Central memory CD4-positive, alpha-beta T cell (primary cell): Measurements from ENCODE around the gene CS.
"Not testable (repeated sequence)": the region's sequence is repeated elsewhere in the genome, so short reads cannot be mapped to it uniquely, and the experiment has no call there.

Source experiments
- DNase-seq: peaks from one replicate; pipeline ENCODE4 v3.0.0; 2022
- total RNA-seq, 3 experiments: gene quantifications; one replicate each; lab custom pipeline; 2026; lab: John Stamatoyannopoulos, UW

Gene CS
- total RNA-seq, result 94.7 to 172 (median 97.2) reads per million in 3 experiments

DNA sequence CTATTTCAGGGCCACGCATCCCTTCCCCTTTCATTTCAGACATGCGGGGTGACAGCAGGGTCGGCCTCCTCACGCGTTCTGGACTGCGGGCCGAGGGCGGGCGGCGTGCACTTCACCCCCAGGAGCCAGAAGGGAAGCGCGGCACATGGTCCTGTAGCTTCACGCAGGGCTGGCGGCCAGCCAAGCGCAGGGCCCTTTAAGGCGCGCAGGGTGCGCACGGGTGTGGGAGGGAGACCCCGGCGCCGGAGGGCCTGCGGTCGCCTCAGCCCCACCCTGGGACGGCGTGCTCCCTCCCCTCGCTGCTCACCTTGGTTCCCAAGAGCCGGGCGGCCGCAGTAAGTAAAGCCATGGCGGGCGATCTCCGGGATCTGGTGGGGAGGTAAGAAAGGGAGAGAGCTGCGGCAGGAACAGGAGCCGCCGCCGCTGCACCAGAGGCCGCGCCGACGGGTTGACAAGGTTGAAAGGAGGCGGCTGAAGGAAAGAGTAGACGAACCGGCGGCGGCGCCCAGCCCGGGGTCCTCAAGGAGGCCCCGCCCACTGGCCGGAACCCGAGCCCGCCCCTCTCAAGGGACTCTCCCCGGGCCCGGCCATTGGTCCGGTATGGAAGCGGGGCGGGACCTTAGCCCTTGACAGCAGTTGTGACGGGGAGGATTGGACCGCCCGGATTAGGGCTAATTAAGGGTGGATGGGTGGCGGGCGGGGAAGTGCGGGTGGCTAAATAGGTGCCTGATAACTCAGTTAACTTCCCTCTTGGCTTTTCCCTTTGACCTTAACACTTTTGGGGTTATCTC lies at the start of gene CS:
Gene CS, minus strand, starts transcription at position 478 of the 791 bp plus-strand sequence. Its CDS starts 129 bp downstream, at position 349.
- peak; percentile 99 for DNase-seq

DNA sequence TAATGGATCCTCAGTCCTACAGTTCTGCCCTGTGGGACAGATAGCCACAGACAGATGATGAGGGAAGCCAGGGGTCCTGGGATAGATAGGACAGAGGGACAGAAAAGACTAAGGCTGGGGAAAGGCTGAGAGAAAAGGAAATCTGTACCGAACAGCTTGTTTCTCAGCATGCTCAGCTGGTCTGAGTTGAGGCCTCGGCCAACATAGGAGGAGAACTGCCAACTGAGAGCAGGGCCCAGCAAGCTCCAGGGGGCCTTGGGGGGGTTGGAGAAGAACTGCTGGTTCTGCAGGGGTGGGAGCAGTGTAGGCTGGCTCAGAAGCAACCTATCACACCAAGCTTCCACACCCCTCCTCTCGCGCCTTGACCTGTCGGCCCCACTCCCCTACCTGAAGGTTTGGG lies 48.6 kb upstream of the CS start:
- DNase-seq, result no peak

DNA sequence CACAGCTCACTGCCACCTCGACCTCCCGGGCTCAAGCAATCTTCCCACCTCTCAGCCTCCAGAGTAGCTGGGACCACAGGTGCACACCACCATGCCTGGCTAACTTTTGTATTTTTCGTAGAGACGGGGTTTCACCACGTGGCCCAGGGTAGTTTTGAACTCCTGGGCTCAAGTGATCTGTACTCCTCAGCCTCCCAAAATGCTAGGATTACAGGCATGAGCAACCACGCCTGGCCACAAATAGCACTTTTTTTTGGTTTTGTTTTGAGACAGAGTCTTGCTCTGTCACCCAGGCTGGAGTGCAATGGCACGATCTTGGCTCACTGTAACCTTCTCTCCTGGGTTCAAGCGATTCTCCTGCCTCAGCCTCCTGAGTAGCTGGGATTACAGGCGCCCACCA lies 47.1 kb upstream of the CS start:
- DNase-seq, result not testable (repeated sequence)

GRCh38 chr12:56346675-56347074 lies 46.5 kb upstream of the CS start:
- DNase-seq, result no peak

GRCh38 chr12:56342290-56342689 lies 42.2 kb upstream of the CS start:
- not testable (repeated sequence) for DNase-seq

GRCh38 chr12:56341616-56342015 lies 41.5 kb upstream of the CS start:
- no peak for DNase-seq

GRCh38 chr12:56339158-56339422 lies 39.0 kb upstream of the CS start:
- DNase-seq, result no peak

DNA sequence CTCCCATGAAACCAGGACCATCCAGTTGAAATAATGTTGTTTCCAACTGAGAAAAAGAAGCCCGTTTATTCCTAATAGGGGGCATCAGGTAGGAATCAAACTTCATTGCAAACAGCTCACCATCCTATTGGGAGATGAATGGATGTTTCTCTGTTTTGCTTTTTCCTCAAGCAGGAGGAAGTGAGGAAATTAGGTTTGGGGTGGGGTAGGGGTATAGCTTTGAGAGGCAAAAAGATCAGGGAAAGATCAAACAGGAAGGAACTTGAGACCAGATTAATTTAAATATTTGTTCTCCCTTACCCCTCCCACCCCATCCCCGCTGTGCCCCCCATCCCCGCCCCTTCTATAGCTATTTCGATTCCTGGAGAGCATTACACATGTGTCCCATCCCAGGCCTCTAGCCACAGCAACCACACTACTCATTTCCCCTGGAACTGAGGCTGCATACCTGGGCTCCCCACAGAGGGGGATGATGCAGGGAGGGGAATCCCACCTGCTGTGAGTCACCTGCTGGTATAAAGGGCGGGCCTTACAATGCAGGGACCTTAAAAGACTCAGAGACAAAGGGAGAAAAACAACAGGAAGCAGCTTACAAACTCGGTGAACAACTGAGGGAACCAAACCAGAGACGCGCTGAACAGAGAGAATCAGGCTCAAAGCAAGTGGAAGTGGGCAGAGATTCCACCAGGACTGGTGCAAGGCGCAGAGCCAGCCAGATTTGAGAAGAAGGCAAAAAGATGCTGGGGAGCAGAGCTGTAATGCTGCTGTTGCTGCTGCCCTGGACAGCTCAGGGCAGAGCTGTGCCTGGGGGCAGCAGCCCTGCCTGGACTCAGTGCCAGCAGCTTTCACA lies 38.4 kb upstream of the CS start, which contains the start of gene IL23A:
Gene IL23A, plus strand, starts transcription at position 577 of the 850 bp plus-strand sequence. Its CDS starts 161 bp downstream, at position 738.
- peak; percentile 90 for DNase-seq

DNA sequence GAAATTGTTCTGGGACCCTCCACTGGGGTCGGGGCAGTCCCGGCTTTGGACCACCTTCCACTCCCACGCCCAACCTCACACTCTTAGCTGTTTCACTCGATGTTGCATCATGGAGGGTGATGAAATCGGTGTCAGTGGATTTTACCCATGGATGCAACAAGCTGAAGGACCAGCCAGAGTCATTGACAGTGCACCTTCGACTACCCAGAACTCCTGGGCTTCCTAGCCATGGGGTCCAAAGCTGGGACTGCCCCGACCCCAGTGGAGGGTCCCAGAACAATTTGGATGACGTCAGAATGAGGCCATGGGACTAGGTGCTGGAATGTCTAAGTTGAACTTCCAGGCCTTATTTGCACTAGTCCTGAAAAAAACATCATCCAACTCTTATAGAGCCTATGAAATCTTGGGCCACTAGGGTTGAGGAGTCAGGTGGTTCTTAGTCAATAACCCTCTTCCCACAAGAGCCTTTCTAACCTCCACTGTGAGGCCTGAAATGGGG lies 37.7 kb upstream of the CS start:
- no peak for DNase-seq

DNA sequence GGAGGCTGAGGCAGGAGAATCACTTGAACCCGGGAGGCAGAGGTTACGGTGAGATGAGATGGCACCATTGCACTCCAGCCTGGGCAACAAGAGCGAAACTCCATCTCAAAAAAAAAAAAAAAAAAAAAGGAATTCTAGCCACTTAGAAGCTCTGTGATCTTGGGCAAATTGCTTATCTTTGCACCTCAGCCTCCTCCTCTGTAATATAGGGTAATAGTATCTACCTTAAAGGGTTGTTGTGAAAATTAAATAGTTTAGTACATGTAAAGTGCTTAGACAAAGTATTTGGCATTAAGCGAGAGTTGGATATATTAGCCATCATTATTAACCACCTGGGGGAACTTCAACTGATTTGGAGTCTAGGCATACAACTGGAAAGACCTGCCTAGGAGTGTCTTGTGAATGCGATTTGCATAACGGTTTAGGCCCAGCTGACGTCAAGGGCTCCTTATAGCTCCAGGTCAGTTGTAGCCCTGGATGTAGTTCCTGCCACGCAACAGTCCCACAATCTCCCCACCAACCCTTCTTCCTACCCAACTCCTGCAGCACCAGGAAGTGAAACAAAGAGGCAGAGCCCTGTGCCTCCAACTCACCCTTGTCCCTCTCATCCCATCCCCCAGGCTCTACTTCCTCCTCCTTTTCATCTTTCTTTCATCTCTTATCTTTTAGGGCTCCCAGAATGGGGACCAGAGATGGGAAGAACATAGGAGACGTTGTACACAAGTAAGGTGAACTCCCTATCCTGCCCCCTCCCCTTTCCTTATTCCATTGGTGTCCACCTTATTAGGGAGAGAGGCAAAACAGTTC lies 36.4 kb upstream of the CS start:
- no peak for DNase-seq

- not testable (repeated sequence) for DNase-seq
These were observed 35.4 kb upstream of the CS start for GRCh38 chr12:56335527-56335926.

GRCh38 chr12:56334490-56334793 lies 34.3 kb upstream of the CS start:
- DNase-seq, result no peak

DNA sequence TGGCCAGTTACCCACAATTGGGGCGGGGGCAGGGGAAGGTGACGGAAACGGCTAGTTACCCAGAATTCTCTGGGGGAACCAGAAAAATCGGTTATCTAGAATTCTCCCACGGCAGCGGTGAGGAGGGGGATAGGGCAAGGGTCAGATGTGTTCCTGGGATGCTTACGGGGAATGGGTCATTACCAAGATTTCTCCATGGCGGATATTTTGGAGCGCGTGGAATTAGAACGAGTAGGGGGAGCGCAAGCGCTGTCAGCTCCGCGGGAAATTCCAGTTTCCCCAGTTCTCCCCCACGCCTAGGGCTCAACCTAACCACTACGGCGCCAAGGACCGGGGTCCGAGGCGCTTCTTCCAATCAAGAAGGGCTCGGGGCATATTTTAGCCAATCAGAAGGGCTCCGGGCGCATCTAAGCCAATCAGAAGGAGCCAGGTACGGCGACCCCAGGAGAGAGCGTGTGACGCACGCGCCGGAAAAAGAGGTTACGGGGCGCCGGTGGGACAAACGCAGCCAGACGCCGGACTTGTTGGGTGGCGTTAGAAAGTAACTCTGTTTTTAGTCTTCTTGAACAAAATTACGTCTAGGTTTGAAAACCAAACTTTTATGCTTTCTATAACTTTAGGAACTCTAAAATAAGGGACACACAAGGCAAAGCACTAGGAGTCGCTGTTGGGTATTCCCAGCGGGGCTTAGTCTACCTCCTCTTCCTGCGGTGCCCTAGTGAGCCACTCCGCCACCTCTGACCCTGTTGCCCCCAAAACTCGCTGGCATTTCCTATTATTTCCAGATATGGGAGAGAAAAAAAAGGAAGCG lies 33.8 kb upstream of the CS start, which contains the start of gene PAN2:
Gene PAN2, minus strand, starts transcription at position 322 of the 811 bp plus-strand sequence. CDS start 906 bp downstream, outside the sequence.
- peak; percentile 95 for DNase-seq

GRCh38 chr12:56333197-56333678 lies 33.1 kb upstream of the CS start:
- DNase-seq, result no peak

- no peak for DNase-seq
These were observed 32.5 kb upstream of the CS start for GRCh38 chr12:56332512-56333196.

DNA sequence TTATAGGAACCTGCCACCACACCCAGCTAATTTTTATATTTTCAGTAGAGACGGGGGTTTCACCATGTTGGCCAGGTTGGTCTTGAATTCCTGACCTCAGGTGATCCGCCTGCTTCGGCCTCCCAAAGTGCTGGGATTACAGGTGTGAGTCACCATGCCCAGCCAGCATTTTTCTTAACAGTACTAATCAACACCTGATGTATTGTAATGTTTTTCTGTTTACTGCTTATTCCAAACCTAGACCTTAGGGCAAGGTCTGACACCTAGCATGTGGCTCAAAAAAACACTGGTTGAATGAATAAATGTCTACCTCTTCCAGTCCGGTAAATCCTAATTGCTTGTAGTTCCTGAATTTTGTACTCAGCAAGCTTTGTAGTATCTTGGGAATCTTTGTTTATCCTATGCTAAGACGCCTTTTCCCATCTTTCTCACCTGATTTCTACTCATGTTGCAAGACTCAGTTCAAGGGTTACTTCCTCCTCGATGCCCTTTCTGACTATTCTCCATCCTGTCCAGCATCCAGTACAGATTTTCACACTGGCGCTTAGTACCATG lies 30.9 kb upstream of the CS start:
- DNase-seq, result no peak

- no peak for DNase-seq
These were observed 26.4 kb upstream of the CS start for GRCh38 chr12:56326533-56326932.

- DNase-seq, result no peak
These were observed 26.0 kb upstream of the CS start for GRCh38 chr12:56326126-56326525.

DNA sequence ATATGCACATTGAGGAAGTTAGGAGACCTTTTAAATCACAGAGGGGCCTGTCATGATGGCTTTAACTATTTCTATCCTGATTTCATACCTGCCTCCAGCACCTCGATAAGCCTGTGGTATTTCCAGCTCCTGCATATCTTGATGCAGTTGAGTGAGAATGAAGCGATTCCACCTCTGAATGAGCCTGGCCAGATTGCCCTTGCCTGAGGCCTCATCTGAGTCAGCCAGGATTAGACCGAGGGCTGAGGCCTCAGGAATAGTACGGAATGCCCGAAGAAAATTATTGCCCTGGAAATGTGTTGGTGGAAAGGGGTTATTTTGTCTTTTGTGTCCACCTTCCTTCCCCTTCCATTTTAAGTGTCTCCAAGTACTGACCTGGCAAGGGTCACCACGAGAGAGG lies 24.1 kb upstream of the CS start:
- no peak for DNase-seq

DNA sequence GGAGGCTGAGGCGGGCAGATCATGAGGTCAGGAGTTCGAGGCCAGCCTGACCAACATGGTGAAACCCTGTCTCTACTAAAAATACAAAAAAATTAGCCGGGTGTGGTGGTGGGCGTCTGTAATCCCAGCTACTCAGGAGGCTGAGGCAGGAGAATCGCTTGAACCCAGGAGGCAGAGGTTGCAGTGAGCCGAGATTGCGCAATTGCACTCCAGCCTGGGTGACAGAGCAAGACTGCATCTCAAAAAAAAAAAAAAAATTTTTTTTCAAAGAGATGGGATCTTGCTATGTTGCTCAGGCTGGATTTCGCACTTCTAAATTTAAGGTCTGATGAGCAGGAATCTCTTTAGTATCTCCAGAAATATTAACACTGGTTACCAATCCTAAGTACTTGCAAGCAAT lies 21.5 kb upstream of the CS start:
- DNase-seq, result not testable (repeated sequence)

GRCh38 chr12:56321027-56321426 lies 20.9 kb upstream of the CS start:
- DNase-seq, result no peak
